HG03095 (cell line): Measurements from ENCODE around the gene RSRC1.
"Not testable (repeated sequence)": the region's sequence is repeated elsewhere in the genome, so short reads cannot be mapped to it uniquely, and the experiment has no call there.

ENCODE experiments used
- ATAC-seq: cut with Tn5 transposase; IDR thresholded peaks from one replicate; pipeline ENCODE4 v1.9.1; 2021; ENCODE audit warnings: moderate library complexity; ENCODE audit not compliant: unreplicated experiment

RSRC1 gene

DNA sequence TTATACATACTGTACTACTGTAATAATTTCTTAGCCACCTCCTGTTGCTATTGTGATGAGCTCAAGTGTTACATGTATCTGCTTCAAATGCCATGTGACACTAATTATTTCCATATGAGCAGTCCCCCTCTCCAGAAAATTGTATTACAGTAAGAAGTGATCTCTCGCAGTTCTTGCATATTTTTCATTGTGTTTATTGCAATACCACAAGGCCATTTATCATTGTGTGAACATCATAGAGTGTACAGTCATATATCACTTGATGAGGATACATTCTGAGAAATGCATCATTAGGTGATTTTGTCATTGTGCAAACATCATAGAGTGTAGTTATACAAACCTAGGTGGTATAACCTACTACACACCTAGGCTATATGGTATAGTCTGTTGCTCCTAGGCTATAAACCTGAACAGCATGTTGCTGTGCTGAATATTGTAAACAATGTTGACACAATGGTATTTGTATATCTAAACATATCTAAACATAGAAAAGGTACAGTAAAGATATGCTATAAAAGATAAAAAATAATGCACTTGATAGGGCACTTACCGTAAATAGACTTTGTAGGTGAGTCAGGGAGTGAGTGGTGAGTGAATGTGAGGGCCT, 271.5 kb downstream of the RSRC1 start:
- ATAC-seq: no peak

DNA sequence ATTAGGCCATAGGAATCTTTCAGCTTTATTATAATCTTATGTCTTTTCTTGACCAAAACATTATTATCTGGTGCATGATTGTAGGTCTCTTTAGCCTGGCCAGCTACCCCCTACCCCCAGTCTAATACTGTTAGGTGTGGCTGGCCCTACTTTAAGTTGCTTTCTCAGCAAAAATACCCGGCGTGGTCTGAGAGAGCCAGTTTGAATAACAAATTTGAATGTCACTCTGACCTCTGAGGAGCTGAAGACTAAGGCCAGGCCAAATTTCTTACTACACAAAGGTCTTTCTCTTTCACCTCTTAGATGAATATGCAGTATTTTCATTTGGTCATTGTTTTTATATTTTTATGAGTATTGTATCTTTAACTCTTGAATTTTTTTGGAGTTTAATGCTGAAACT, 272.6 kb downstream of the RSRC1 start:
- ATAC-seq: no peak

DNA sequence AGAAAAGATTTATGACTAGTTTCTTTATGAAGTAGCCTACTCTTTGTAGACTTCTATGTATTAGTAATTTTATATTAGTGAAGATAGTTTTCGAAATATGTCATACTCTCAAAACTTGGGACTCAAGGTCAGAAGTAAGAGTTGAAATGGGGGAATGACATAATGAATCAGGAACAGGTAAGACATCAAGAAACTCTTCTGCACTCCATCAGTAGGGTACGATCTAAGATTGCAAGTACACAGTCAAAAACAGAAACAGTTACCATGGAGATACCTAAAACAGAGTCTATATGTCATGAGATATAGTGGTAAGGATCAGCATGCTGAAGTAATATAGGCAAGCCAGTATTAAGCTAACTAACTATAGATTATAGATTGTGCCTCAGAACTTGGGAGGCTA, 274.1 kb downstream of the RSRC1 start:
- ATAC-seq: peak; percentile 85

DNA sequence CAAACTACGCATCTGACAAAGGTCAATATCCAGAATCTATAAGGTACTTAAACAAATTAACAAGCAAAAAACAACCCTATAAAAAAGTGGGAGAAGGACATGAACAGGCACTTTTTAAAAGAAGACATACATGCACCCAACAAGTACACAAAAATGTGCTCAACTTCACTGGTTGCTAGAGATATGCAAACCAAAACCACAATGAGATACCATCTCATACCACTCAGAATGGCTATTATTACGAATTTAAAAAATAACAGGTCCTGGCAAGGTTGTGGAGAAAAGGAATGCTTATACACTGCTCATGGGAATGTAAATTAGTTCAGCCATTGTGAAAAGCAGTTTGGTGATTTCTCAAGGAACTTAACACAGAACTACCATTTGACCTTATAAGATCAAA, 285.5 kb downstream of the RSRC1 start:
- no peak for ATAC-seq

DNA sequence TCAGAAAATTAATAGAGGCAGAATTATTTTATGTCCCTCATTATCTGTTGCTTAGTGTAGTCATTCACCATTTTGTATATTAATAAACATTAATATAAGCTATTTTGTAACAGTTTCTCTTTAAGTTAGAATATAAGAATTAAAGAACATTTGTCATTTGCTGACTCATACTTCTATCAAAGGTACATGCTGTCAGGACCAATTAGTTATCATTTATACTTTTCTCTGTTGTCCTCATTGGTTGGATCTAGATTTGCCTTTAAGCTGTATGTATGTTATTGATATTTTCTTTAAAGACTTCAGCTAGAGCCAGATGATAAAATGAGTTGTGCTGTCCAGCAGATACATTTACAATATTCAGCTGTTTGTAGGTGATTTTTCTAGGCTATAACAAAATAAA, 292.7 kb downstream of the RSRC1 start:
- no peak for ATAC-seq

DNA sequence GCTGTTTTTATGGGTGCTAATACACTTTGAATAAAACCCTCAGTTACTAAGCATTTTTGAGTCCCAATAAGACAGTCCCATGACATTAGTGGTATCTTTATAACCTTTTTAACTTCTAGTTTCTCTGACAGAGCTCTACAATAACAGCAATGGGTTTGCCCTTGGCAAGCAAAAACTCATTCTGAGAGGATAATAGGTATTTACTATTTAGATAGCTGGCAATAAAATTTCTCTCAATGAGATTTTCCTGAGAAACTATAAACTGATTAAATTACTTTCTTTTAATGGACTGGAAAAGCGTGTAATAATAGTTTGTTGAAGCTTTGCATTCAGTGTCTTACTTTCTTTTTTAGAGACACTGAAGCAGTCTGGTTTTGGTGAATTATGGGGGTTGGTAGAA, 293.1 kb downstream of the RSRC1 start:
- ATAC-seq: no peak

DNA sequence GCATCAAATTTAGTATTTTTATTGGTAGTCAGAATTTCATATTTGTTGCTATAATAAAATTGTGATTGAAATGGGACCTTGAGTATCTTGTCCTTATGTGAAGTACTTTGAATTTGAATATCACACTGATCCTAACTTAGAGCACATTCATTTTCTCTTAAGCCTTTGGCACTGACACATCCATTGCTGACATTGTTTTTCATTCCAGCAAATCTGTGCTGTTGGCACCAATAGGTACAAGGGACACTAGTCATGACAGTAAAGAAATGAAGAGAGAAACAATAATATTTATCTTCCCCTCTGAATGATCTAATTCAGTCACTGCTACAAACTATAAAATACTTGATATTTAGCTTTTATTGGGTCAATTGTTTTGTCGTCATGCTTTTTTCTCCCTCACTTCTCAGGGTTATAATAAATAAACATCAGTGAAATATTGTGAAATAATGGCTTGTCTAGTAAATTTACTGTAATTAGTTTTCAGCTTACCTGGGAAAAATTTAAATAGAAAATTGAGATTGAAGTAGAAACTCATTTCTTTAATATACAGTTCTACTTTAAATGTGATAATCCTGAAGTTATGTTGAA, 294.3 kb downstream of the RSRC1 start:
- ATAC-seq: no peak

DNA sequence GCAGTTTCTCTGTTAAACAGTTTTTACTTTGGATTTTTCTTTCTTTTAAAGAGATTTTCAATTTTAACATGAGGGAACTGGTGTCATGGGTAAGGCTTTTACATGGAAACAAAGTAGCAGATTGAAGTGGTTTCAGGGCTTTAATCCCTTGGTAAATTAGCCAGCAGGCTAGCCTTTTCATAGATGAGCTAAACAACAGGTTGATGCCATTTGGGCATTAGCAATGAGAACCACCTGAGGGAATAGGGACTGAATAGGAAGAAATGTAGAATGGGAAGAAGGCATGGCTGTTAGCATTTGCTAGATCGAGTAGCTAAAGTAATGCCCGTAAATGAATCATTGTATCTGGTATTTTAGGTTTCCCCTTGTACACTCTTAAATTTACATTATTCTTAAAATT, 295.6 kb downstream of the RSRC1 start:
- no peak for ATAC-seq

DNA sequence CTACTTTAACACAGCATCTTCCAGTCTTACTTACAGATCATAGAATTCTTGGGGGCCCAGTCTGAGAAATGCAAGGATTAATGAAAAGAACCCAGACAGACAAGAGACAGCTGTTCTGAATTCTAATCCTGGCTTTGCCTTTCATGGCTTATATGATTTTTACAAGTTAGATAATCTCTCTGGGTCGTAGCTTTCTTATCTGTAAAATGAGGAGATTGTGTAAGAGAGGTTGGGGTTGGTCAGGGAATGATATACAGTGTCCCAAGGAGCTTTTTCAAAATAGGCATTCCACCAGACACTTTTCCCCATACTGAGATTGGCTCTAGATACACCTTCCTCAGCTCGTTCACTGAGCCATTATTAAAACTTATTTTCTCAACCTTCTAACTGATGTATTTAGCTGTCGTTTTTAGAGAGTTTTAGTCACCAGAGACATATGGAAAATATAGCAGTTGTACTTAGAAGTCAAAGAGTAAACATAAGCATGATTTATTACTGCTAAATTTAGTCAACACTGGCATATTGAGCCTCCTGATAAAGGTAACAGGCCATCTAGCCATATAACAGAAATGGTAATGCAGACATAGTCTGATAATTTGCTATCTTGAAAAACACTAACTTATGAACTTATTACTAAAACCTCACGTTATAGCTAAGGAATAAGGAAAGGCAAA, 298.1 kb downstream of the RSRC1 start:
- no peak for ATAC-seq

DNA sequence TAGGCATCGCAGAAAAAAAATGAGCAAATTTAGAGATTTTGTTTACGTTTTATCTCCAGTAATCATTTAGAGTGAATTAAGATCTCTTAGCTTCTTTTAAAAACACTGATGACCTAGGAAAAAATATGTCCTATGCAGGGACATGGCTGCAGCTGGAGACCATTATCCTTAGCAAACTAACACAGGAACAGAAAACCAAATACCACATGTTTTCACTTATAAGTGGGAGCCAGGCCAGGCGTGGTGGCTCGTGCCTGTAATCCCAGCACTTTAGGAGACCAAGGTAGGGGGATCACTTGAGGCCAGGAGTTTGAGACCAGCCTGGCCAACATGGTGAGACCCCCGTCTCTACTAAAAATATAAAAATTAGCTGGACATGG, 298.6 kb downstream of the RSRC1 start:
- ATAC-seq: not testable (repeated sequence)

DNA sequence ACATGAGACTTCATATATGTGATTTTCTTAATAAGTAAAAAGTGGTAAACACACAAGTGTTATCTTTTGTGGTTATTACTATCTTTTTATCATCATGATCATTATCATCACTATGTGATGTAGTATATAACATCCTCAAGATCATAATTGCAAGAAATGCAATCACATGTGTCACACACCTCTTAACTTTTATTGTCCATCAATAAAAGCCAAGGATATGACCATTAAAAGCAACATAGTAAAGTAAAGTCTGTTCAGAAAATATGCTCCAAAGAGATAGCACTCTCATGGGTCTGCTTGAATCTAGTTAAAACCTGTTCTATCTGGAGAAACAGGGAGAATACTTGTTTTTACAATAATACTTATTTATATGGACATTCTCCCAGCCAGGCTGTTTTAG, 308.1 kb downstream of the RSRC1 start:
- ATAC-seq: no peak

DNA sequence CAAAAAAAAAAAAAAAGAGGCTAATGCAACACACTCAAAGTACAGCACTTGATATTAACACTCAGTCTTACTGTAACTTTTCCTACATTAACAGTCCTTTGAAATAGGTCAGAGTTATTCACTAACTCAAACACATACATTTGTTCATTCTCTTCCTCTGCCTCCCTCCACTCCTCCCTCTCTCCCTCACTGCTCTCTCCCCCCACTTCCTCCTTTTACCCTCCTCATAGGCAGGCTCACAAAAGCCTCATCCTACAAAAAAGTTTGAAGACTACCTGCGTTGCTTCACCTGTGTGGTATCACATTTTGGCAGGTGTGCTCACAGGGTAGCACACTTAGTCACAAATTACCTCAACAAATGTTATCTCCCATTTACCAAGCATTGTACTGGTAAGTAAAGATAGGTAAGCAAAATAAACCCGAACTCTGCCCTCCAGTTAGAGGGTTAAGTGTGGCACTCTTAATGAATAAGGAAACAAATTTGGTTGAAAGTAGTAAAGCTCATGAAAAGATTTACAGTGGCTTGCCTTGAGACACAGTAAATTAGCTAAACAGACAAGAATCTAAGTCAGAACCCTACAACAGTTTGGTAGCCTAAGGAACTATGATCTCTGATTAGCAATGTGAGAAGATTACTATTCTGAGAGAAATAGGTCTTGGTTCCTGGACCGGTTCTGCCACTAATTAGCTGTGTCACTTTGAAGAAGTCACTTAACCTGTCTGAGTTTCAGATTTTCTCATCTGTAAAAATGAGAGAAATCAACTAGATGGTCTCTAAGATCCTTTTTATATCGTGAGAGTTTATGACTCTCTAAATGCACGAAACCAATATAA, 310.1 kb downstream of the RSRC1 start:
- no peak for ATAC-seq

DNA sequence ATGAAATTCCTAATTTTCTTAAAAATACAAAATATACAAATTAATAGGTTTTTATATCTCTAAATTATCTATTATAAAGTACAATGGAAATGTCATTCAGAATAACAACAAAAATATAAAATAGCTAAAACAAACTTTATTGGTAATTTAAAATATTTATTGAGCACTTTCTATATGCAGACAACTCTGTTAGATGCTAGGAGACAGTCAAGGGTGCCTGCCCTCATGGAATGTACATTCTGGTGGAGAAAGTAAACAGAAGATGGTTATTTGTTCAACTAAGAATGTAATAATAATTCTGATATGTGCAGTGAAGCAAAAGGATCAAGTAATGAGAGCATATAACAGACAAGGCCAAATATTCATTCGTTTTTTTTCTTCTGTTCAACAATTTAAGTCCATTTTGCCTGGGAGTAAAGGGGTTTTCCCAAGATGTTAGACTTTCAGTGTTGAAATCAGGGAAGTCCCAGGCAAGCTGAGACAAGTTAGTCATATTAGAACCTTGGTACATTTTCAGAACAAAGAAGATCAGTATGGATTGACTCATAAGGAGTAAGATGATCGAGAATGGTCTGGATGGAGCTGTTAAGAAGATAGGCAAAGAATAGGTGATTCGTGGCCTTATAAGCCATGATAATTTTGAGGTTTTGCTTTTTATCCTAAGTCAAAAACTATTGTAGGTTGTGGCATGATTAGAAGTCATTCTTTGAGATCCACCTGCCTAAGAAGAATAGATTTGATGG, 310.9 kb downstream of the RSRC1 start:
- peak; percentile 97 for ATAC-seq

DNA sequence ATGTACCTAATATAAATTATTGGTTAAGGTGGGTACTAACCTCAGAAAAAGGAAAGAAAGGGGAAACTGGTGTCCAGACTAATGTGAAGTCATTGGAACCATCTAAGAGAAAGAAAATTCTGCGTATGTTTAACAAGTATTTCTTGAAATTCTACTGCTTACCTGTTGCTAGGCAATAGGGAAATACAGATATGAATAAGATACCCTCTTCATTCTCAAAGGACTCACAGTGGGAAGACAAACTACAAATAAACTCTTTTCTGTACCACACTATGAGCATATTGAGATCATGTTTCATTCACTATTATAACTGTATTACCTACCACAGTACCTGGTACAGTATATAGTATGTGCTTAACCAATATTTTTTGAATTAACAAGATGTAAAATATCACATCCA, 320.6 kb downstream of the RSRC1 start:
- no peak for ATAC-seq

DNA sequence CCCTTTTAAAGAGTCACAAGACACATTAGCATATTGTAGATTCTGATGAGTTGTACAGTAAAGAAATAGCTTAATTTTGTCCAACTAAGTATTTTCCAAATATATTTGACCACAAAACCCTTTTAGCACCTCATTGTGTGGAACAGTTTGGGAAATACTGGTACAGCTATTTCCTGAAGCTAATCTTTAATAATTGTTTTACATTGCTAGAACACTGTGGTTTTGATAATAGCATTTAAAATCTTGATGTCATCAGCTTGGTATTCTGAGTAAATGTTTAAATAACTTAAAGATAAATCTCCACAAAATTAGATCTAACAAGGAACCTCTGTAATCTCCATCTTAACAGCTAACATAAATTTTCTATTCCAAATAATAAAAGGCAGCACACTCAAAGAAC, 321.1 kb downstream of the RSRC1 start:
- ATAC-seq: no peak

DNA sequence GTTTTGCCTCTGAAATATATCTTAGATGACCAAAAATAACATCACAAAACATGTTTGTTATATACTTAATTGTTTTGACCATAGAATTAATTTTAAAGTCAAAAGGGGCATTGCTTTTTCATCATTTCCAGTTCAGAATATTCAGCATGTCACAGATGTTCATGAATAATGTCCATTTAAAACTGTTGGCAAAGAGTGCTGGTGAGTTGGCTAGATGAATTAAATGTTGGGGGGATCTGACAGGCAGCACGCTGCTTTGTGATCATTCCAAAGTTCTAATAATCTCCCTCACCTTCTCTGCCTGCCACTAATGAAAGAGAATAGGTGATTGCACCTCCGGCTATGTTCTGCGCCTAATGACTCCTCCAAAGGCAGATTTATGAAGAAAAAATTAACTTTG, 321.9 kb downstream of the RSRC1 start:
- no peak for ATAC-seq

DNA sequence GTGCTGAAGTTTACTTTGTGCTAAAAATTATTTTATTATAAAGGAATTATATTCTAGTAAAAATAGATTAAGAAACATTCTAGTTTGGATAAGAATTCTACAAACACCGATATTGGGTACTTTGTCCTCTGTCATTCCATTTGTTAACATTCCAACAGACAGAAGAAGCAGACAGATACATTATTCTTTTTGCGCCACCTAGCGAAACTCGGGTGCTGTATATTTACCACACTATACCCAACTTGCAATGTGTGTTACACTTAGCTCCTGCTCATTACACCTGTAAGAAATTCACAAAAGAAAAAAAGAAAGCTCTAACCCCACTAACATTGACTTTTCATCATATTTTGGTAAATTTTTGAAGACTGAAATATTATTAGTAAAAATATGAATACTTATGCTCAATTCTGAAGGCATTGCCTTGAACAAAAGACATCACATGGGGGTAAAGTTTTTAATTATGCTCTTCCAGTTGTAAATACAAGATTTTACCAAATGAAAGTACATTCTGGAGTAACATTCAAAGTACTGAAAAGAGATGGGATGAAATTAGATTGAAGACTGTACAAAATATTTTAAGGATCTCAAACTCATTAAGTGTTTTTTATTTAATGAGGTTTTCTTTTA, 324.6 kb downstream of the RSRC1 start:
- ATAC-seq: peak; percentile 96

DNA sequence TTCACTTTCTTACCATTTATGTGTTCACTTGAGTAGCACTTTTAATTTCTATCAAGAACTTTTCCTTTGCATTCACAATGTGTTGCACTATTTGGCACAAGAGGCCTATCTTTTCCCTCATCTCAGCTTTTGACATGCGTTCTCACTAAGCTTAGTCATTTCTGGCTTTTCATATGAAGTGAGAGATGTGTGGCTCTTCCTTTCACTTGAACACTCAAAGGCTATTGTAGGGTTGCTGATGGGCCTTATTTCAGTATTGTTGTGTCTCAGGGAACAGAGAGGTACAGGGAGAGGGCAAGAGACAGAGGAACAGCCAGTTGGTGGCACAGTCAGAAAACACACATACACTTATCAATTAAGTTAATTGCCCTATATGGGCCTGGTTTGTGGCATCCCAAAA, 333.7 kb downstream of the RSRC1 start:
- peak; percentile 94 for ATAC-seq

DNA sequence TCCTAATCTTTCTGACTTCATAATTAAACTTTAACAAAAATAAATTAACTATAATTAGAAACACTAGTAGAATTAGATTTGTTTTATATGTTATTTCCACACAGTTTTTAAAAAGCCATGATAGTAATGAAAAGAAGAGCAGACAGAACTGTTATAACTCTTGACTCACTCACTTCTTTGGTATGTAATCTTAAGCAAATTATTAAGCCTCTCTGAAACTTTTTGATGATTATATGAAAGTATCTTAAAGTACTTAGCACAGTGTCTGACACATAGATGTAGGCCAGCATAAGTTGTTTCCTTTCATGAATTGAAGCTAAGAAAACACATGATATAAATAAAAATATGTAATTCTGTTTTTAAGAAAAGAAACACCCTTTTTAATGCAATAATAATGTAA, 337.5 kb downstream of the RSRC1 start:
- ATAC-seq: no peak

DNA sequence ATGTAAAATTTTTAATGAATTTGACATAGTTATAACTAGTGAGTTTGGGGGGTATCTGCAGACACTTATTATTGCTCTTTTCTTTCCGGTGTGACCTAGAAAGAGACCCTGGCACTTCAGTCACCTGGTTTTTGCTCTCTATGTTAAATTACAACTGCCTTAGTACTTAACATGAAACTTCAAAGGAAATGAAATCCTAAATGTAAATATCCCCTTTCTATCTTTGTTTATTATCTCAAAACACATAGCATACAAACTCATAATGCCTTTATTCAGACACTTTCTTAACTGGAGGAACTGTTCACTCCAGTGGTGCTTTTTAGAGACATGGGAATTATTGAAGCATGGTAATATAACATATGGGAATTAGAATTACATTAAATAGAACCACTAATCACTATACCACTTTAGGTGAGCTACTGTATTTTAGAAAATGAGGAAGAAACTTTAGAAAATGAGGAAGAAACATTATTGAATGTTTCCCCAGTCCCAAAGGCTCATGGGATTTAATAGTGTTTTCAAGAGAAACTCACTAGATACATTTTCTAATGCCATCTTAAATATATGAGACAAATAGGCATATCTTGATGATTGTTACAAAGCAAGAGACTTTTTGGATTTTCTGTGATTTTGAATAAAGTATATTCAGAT, 341.6 kb downstream of the RSRC1 start:
- no peak for ATAC-seq
